ENCODE data around the gene MVB12B.
"Not testable (repeated sequence)": the region's sequence is repeated elsewhere in the genome, so short reads cannot be mapped to it uniquely, and the experiment has no call there.

Gene MVB12B

DNA sequence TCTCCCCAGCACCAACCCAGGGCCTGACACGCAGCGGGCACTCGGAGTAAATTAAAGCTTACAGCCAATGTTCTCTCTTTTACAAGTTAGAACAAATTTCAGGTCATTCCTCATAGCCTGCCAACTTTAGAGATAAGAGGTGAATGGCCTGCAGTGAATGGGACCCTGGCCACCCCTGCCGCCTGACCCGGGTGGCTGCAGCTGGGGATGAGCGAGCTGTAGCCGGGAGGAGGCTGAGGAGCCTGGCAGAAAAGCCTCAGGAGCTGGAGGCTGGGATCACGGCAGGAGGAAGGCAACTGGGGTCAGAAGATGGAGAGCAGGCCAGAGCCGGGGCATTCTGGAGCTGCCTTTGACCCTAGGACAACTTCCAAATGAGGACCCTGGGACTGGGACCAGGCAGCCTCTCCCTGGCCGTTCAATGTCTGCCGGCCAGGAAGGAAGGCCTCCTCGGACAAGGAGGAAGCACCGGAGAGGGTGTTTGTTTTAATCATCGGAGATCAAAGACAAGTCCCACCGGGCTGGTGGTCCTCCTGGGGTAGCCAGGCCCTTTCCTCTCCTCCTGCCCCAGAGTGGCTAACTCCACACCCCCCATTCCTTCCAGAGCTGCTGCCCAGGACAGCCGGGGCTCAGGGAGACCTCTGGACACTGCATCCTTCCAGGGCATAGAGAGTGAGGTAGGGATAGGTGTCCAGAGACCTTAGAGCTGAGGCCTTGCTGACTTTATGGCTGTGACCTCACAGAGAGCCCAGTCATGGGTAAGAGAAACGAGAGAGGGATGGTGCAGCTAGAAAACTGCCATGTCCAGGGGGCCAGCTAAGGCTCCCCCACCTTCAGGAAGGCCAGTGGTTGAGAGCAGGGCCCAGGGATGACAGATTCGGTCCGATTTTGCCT lies 199.8 kb downstream of the MVB12B start:
- DNase-seq, result no peak

DNA sequence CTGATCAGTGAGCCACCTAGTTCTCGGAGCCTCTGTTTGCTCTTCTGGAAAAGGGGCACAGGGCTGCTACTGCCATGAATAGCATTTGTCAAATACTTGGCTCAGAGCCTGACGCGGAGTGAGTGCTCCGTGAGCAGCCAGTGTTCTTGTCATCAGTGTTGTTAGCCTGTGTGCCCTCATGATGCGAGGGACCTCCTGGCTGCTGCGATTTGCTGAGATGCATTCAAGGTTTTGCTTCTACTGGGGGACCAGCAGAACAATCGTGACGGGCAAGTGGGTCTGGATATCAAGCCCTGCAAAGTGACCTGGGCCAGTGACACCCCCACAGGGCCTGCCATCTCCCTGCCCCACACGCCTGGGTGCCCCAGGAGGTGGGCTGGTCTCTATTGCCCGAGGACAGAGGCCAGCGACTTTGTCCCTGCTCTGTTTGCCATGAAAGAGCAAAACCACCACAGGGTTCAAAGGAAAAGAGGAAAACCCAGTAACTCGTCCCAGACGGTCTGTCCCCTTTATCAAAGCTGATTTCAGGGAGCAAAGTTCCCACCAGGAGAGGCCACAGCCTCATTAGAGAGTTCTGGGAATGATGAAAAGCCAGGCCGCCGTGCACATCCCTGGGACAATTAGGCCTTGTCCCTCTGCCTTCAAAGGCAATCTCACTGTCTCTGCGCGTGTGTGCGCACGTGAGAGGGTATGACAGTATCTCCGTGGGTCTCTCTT lies 200.6 kb downstream of the MVB12B start:
- DNase-seq, result no peak

DNA sequence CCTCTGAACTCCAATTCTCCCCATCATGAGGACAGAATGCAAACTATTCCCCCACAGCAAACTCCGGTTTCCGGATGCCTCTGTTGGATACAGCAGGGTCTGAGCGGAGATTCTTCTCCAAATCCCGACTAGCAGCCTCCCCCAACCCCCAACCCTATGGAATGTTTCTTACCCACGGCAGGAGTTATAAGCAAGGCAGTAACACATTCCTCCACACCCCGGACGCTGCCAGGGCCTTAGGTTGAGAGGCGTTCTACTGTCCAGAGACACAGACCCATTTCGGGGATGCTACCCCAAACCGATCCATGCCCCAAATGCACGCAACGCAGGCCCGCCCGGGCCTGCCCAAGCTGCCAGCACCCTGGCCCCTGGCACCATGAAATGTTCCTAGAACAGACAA lies 201.5 kb downstream of the MVB12B start:
- no peak for DNase-seq

DNA sequence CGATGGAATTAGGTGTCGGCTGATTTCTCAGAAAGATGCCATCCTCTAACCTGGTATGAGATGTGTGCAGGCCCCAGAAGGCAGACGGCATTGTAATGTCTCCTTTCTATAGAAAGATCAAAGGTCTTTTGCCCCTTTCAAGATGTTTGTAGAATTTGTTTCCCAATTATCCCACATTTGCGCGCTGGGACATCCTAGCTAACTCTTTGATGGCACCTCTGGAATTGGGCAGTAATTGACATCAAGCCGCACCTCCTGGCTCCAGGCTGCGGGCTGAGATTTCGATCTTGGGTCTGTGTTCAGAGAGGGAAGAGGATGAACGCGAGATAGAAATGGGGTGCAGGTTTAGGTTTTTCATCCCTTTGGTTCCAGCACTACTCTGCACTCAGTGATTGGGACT lies 202.3 kb downstream of the MVB12B start:
- no peak for DNase-seq

DNA sequence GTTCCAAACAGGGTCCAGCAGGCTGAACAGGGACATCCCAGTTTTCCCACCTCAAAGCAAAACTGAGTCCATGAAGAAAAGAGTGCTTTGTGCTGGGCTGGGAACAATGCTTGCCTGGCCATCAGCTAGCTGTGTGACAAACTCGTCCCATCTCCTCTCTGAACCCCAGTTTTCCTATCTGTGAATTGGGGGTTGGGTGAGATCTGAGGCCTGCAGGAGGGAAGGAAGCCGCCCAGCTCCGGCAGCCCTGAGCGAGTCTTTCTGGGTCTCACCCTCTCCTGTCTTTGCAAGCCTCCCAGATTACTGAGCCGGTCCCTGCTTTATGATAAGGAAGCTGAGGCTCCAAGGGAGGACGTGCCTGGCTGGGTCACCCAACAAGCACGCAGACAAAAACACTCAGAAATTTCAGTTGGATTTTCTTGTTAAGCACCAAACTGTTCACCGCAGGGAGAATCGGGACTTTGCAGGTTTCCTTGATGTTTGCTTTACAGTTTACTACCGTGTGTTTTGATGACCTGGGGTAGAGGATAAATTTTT lies 204.5 kb downstream of the MVB12B start:
- no peak for DNase-seq

DNA sequence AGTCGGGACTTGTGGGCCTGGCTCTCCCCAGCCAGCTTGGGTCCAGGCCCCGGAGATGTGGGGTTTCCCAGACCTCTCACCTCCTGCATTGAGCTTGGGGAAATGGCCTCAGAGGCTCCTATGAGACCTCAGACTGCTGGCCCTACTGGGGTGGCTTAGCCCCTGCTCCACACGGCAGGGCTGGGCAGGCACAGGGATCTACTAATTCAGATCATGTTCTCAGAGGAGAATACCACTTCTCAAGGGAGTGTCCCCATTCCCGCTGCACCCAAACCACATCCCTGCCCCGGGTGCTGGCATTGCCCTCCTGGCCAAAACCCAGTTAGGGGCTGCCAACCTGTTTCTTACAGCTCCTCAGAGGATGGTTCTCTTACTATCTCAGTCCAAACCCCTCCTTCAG lies 205.0 kb downstream of the MVB12B start:
- no peak for DNase-seq

DNA sequence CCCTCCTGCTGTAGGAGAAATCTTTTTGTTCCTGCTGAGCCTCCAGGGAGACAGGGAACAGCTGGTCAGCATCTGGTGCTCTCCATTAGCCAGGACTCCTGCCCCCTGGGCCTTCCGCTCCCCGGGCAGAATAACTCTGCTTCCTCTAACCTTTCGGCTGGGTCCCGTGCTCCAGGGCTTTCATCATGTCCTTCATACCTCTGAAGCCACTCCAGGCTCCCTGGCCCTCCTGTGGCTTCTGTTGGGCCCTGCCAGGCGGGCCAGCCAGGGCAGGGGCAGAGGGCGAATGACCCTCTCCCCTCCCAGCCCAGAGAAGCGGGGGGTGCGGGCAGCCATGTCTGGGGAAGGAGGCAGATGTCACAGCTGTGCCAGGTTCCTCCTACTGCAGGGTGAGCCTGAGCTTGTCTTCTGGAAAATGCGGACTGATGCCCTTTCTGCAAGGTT lies 205.4 kb downstream of the MVB12B start:
- DNase-seq, result no peak

DNA sequence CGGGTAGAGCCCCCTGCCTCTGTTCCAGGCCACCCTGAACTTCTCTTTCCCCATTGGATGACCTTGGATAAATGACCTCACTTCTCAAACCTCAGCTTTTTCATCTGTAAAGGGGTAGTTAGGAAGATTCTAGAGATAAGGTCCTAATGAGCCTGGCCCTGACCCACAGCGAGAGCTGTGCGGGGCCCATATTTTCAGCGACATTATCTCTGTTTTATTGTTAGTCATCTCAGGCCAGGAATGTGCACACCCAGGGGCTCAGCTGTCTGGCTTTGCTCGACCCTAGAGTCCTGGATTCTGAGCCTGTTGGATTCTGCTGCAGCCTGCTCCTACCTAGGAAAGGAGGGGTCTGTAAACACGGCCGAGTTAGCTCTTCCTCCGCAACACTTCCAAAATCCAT lies 205.9 kb downstream of the MVB12B start:
- DNase-seq, result no peak

DNA sequence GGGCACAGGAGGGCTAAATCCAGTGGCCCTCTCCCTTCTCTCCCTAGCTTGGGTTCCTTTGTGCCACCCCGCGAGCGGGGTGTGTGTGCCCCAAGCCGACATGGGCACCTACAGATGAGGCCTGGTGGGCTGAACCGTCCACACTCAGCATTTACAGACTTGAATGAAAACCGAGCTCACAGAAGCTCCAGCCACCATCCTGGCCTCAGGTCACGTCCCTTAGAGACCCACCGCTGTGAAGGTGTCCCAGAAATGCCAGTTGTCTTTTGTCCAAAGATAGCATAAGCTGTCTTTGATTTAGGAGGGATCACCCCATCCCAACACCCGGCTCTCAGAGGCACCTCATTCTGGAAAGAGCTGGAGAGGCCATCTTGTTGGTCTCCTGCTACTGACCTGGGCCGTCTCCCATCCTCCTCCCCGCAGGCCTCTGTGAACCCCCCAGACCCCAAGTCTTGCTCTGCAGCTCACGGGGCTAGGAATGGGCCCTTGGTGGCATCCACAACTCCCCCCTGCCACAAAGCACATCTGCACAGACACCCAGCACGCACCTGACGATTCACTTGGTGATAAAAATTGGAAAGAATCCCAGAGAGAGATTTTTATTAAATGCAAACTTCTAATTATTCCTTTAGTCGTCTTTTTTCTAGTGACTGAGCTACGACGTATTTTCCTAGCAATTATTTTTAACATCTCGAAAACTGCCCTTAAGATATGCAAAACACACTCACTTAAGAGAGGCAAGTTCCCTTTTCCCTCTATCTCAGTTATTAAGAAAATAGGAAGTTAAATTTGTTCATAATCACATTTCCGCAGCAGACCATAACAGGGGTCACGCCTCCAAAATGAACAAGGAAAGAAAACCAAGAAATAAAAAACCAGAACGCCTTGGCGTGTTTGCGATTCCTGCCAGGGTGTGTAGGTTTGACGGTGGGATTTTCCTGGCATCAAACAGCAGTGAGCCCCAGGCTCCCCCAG lies 206.6 kb downstream of the MVB12B start:
- DNase-seq, result no peak

DNA sequence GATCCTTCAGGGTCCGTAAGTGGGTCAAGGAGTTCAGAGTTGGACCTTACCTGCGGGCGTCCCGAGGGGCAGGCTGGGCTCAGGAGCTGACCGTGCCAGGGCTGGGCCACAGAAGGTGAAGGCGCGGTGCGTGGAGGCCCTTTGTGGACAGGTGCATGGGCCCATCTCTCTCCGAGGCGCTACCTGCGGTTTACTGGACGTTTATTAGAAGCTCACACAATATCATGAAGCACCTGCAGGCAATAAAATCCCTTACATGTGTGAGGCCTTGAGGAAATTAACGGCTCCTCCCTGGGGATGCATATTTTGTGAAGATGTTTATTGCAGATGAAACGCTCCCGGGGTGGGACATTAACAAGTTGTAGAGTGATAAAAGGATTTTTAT lies 207.3 kb downstream of the MVB12B start:
- DNase-seq, result no peak

DNA sequence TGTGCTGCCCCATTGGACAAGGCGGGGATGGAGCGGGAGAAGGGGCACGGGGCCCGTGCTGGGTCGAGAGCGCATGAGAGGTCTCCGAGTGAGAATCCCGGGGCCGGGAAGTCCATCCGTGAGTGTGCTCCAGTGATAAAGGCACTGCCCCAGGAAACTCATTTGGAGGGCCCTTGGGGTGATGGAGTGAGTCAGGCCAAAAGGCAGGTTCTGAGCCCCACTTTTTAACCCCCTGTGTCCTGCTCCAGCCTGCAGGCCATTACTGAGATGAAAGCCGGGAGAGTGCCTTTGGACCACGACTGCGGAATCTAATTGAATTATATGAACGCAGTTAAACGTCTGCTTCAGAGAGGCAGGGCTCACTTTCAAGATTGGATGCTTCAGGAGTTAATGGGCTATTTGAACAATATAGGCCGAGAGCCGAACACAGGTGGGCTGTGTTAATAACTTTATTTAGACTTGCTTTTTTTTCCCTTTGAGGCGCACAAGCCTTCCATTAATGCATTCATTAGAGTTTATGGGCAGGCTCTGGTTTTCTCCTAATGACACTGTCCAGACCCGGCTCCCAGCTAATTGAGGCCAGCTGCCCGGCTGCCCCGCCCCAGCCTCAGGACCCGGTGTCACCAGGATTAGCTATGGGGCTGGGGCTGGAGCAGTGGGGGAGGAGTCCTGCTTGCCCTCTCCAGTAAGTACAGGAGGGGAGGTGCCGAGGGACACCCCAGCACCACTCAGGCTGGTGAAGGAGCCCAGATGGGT lies 208.0 kb downstream of the MVB12B start:
- DNase-seq, result peak; percentile 45

DNA sequence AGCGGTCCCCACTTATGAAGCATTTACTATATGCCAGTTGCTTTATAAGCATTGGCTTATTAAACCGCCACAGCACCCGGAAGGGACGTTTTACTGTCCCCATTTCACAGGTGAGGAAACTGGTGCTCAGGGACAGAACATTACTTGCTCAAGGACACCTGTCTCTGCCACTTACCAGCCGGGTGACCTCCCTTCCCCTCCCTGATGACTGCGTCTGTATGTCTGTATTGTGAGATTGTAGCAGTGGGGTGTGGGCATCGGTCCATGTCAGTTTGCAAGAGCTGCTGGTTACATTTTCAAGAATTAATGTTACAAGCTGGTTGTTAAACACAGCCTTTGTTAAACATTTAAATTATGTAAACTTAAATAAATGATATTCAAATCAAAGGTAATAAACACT lies 209.5 kb downstream of the MVB12B start:
- DNase-seq, result no peak

DNA sequence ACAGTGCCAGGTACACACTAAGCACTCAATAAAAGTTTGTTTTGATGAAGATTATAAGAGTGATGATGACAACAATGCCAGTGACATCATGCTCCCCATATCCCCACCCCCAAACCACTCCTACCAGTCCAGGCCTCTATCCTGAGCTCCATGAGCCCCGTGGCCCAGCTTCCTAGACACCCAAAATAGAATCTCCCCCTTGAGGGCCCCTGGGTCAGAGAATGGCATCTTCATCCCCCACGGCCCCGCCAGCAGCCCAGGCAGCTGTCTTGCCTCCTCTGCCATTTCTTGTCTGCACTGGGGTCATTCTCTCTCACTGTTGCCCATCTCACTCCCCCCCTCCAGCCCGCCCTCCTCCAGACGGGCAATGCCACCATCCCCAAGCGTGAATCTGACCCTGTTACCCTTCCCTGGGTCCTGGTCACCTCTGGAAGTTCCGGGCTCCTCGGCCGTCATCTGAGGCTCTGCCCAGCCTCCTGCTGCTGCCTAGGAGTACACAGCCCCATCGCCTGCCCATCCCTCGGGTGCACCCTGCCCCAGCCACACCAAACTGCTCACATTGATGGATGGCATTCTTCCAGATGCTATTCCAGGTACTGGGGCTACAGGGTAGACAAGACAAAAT lies 210.3 kb downstream of the MVB12B start:
- no peak for DNase-seq

DNA sequence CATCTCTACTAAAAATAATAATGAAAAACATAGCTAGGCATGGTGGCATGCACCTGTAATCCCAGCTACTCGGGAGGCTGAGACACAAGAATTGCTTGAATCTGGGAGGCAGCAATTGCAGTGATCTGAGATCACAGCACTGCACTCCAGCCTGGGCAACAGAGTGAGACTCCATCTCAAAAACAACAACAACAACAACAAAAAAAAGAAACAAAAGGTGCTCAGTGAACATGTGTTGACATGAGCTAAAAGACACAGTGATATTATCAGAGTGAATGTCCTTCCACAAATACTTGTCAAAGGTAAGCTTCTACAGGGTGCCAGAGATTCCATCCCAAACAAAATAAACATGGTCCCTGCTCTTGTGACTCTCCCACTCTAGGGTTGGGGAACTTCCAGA lies 211.9 kb downstream of the MVB12B start:
- DNase-seq, result no peak

DNA sequence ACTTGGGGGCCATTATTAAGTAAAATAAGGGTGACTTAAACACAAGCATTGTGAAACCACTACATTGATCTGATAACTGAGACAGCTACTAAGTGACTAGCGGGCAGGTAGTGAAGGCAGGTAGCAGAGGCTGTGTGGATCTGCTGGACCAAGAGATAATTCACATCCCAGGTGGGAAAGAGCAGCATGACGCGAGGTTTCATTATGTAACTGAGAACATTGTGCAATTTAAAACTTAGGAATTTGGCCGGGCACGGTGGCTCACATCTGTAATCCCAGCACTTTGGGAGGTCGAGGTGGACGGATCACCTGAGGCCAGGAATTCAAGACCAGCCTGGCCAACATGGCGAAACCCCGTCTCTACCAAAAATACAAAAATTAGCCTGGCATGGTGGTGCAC lies 213.8 kb downstream of the MVB12B start:
- DNase-seq, result not testable (repeated sequence)

DNA sequence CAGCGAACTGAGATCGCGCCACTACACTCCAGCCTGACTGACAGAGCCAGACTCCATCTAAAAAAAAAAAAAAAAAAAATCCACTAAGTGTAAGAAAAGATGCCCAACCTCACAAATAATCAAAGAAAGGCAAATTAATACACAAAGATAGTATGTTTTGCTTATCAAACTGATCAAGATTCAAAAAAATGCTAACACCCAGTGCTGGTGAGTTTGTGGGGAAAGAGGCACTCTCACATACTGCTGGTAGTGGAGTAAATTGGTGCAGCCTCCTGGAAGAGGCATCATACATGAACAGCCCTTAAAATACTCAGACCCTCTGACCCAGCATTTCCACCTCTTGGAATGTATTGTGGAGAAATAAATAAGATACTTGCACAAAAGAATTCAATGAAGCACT lies 216.9 kb downstream of the MVB12B start:
- no peak for DNase-seq

DNA sequence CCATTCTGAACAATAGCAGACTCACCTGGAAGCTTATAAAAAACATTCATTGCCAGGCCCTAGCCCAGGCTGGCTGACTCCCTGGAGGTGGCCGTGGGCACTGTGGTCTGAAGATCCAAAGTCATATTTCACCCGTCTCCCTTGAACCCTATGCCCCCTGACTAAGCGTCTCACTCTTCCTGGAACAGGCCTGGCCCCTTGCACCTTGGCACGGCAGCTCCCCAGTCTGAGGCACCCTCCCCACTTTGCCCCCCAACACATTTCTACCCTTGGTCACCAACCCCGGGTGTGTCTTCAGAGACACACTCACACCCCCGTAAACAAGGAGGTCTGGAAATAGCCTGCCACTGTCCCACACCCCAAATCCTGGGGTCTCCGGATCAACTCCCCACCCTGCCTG lies 218.5 kb downstream of the MVB12B start:
- no peak for DNase-seq

DNA sequence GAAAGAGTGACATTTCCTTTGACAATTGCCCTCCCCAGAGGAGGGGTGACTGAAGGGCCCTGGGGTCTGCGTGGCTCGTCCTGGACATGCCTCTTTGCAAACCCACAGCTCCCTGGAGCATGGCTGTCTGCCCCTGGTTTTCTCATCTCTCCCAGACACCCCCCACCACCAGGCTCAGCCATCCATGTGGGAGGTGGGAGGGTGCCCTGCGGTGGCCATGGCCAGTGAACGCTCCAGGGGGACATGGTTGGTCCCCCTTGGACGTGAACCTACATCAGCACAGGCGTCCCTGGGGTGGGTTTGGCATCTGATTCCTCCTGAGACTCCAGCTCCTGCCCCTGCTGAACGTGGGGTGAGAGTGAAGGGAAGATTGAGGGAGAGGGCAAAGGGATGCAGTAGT lies 219.4 kb downstream of the MVB12B start:
- DNase-seq, result no peak

DNA sequence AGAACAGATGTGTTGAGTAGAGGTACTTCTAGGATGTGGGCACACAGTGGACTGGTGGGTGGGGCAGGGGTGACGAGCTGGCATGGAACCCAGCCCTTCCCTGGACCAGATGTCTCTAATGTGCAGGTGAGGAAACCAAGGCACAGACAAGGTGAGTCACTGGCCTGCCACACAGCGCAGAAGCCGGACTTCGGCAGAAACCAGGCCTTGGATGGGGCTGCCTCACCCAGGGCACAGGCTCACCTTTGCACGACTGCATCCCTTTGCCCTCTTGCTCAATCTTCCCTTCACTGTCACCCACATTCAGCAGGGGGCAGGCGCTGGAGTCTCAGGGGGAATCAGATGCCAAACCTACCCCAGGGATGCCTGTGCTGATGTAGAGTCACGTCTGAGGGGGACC lies 221.7 kb downstream of the MVB12B start:
- no peak for DNase-seq

DNA sequence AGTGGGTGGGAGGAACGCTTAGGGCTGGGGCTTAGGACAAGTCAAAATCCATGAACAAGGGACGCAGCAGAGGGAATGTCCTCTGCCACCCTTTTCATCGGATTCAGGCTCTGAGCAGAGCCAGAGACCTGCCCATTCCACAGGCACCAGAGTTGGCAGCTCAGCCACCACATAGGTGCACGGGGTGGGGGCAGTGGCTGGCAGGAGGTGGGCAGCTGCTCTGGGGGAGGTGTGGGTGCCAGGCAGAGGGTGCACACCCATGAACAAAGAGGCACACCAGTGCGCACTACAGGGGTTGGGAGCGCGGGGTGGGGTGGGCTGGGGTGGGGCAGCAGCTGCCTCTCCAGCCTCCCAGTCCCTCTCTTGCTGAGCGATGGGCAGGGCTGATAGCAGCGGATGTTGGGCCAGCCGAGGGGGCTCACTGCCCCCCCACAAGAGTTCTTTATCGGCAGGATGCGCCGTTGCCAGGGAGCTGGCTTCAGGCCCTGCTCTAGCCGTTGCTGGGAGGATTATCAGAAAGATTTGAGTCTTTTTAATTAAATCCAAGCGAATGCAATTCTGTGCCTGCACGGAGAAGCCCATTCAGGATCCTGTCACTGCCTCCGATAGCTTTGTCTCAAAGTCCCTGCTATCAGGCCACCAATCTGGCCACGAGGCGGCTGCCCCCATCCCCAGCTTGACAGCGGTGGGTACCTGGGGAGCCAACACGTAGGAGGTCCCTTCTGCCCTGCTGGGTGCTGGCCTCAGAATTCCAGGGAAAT lies 222.8 kb downstream of the MVB12B start:
- no peak for DNase-seq

DNA sequence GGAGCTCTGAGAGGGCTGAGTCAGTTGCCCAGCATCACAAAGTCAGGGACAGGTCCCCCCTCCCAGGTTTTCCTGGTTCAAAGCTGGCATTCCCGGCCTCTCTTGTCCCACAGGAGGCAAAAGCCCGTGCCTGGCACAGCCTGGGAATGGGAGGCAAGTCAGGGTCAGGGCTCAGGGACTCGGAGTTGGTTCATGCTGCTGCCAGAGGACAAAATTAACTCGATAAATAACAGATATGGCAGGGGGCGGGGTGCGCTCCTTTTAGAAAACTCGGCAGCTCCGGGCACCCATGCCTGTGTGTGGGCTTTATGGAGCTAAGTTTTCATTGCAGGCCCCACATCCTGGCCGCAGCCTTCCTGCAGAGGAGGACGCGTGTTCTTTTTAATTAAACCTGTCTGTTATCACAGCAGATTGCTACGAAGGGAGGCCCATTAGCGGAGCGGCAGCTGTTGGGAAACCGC lies 224.3 kb downstream of the MVB12B start:
- no peak for DNase-seq
